Mesothelial cell of epicardium (in vitro differentiated cells): ENCODE data around the gene DNAH10. TPM values are rescaled to one million over a fixed set of nuclear protein-coding genes. Genes with fewer than 3 reads are reported as not detected.

ENCODE experiments used
- DNase-seq, 2 experiments: peaks; one replicate each; pipeline ENCODE4 v3.0.0; 2021; ENCODE audit warnings: low spot score in 2 of 2; ENCODE audit not compliant: unreplicated experiment in 2 of 2
- H3K27ac Mint-ChIP-seq: 2 replicates; pipeline ENCODE4 v1.8.0; 2021; ENCODE audit warnings: mixed read lengths
- H3K27me3 Mint-ChIP-seq: 2 replicates; pipeline ENCODE4 v1.8.0; 2021; ENCODE audit warnings: low read depth, mixed read lengths
- H3K36me3 Mint-ChIP-seq: 2 replicates; pipeline ENCODE4 v1.8.0; 2021; ENCODE audit warnings: mixed read lengths
- H3K4me1 Mint-ChIP-seq: 2 replicates; pipeline ENCODE4 v1.8.0; 2021; ENCODE audit warnings: mixed read lengths
- H3K4me3 Mint-ChIP-seq: 2 replicates; pipeline ENCODE4 v1.8.0; 2021; ENCODE audit warnings: mild to moderate bottlenecking, moderate library complexity, mixed read lengths
- H3K9me3 Mint-ChIP-seq: 2 replicates; pipeline ENCODE4 v1.8.0; 2021; ENCODE audit warnings: mixed read lengths
- CTCF ChIP-seq: fragments of 200-600 bp; sonication (generic); IDR thresholded peaks from one replicate; pipeline ENCODE4 v1.5.0; 2021; ENCODE audit warnings: antibody characterized with exemption; ENCODE audit not compliant: unreplicated experiment
- total RNA-seq: library from RNA; stranded (reverse); gene quantifications from 3 replicates; pipeline ENCODE4 v1.2.1, GENCODE V29; 2021

The DNAH10 gene
- total RNA-seq, 1 donor from 2014 or later, result 2.7 TPM

GRCh38 chr12:123807670-123808069 lies 45.6 kb downstream of the DNAH10 start:
- TF ChIP-seq CTCF, result no peak
- H3K4me3 Mint-ChIP-seq, result no peak overlapping the region
- H3K9me3 Mint-ChIP-seq, result no peaks in the 10 kb centered on the region
- H3K27ac Mint-ChIP-seq, result peak overlapping the region; percentile 62
- DNase-seq, result no peak
- H3K27me3 Mint-ChIP-seq, result peaks cover 26% of the 10 kb centered on the region
- no peaks in the 10 kb centered on the region for H3K36me3 Mint-ChIP-seq
- H3K4me1 Mint-ChIP-seq, result peaks cover 5% of the 10 kb centered on the region

GRCh38 chr12:123808167-123808566 lies 46.1 kb downstream of the DNAH10 start:
- H3K27me3 Mint-ChIP-seq, result peaks cover 24% of the 10 kb centered on the region
- H3K36me3 Mint-ChIP-seq, result no peaks in the 10 kb centered on the region
- H3K9me3 Mint-ChIP-seq, result no peaks in the 10 kb centered on the region
- no peak for TF ChIP-seq CTCF
- H3K4me1 Mint-ChIP-seq, result peaks cover 5% of the 10 kb centered on the region
- no peak for DNase-seq
- H3K4me3 Mint-ChIP-seq, result no peak overlapping the region
- no peak overlapping the region for H3K27ac Mint-ChIP-seq

- peaks cover 19% of the 10 kb centered on the region for H3K9me3 Mint-ChIP-seq
- peaks cover 13% of the 10 kb centered on the region for H3K27me3 Mint-ChIP-seq
- no peak overlapping the region for H3K27ac Mint-ChIP-seq
- H3K4me1 Mint-ChIP-seq, result no peaks in the 10 kb centered on the region
- no peak for DNase-seq
- TF ChIP-seq CTCF, result no peak
- no peaks in the 10 kb centered on the region for H3K36me3 Mint-ChIP-seq
- no peak overlapping the region for H3K4me3 Mint-ChIP-seq
Measured at GRCh38 chr12:123813349-123813748, 51.2 kb downstream of the DNAH10 start.

GRCh38 chr12:123815968-123816367 lies 53.9 kb downstream of the DNAH10 start:
- no peak for TF ChIP-seq CTCF
- Mint-ChIP-seq H3K27me3 (peaks cover 11% of the 10 kb centered on the region), H3K9me3 (peaks cover 19% of the 10 kb centered on the region), H3K4me3 (no peak overlapping the region), H3K27ac (no peak overlapping the region), H3K4me1 (no peaks in the 10 kb centered on the region), H3K36me3 (no peaks in the 10 kb centered on the region)
- DNase-seq, result no peak

GRCh38 chr12:123816896-123817537 lies 54.9 kb downstream of the DNAH10 start:
- DNase-seq, result no peak
- H3K36me3 Mint-ChIP-seq, result no peaks in the 10 kb centered on the region
- TF ChIP-seq CTCF, result no peak
- no peak overlapping the region for H3K27ac Mint-ChIP-seq
- peaks cover 11% of the 10 kb centered on the region for H3K27me3 Mint-ChIP-seq
- H3K4me3 Mint-ChIP-seq, result no peak overlapping the region
- peaks cover 19% of the 10 kb centered on the region for H3K9me3 Mint-ChIP-seq
- no peaks in the 10 kb centered on the region for H3K4me1 Mint-ChIP-seq

GRCh38 chr12:123822804-123823203 lies 60.7 kb downstream of the DNAH10 start:
- H3K27me3 Mint-ChIP-seq, result peaks cover 44% of the 10 kb centered on the region
- H3K4me3 Mint-ChIP-seq, result no peak overlapping the region
- no peak for TF ChIP-seq CTCF
- no peak for DNase-seq
- no peak overlapping the region for H3K27ac Mint-ChIP-seq
- H3K4me1 Mint-ChIP-seq, result no peaks in the 10 kb centered on the region
- peaks cover 13% of the 10 kb centered on the region for H3K9me3 Mint-ChIP-seq
- H3K36me3 Mint-ChIP-seq, result no peaks in the 10 kb centered on the region
